Retina (tissue), 1 donor: Measurements from ENCODE around the gene NREP.

Source experiments
- DNase-seq: peaks from one replicate; pipeline ENCODE4 v3.0.0-alpha.2; 2016

The NREP gene

DNA sequence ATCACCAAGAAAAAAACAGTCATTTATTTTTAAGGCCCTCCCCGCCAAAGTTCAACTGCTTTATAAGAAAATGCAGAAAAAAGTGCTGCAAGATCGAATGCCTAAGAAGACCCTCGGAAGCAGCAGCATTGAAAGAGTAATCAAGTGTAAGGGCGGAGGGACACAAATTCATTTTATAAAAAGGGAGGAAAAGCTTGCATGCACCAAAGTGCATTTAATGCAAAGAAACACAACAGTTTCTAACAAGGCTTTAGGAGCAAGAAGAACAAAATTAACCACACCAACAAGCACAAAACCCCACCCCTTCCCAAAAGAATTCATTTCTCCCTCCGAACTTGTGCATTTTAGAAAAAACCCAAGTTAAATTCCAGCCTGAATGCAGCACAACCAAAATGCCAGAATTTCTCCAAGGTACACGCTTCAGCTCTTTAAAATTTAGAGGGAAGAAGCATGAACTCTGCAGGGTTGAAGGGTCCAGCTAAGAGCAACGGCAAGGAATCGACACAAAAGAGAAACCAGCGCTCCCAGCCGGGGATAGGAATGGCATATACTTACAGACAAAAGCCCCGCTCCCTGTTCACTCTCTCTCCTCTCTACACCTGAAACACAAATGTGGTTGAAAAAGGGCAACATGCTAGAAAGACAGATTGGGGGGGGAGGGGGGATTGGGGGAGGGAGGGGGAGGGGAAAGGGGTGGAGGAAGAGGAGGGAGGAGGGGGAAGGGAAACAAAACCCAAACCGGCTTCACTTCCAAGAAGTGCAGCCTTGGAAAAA, at the start of gene NREP:
TSS of gene NREP (minus strand) at position 614 of the 774 bp plus-strand sequence. CDS start 1,422 bp downstream, outside the sequence.
- peak; percentile 75 for DNase-seq

- DNase-seq: no peak
Observed at GRCh38 chr5:111806753-111807152, 49.8 kb upstream of the NREP start.

DNA sequence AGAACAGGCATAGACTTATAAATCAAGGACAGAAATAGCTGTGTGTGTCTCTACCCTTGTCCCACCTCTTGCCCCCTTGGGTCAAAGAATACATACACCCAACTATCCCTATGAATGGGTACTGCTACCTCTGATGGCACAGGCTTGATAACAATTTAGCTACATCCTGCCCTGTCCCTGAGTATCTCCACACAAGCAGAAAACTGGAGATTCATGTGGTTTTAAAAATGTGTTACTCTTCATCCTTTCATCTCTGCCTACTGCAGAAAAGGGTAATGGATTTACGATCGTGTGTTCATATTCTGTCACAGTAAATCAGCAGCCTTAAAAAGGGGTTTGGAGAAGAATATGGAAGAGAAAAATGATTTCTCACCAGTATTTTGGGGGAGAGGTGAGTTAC, 49.2 kb upstream of the NREP start:
- DNase-seq: no peak

GRCh38 chr5:111805071-111805470, 48.1 kb upstream of the NREP start:
- DNase-seq: no peak

GRCh38 chr5:111800351-111800750, 43.4 kb upstream of the NREP start:
- DNase-seq: no peak

- no peak for DNase-seq
Observed at GRCh38 chr5:111795142-111795541, 38.1 kb upstream of the NREP start.

- no peak for DNase-seq
Observed at GRCh38 chr5:111792471-111793058, 35.6 kb upstream of the NREP start.

GRCh38 chr5:111790295-111790694, 33.3 kb upstream of the NREP start:
- DNase-seq: no peak

DNA sequence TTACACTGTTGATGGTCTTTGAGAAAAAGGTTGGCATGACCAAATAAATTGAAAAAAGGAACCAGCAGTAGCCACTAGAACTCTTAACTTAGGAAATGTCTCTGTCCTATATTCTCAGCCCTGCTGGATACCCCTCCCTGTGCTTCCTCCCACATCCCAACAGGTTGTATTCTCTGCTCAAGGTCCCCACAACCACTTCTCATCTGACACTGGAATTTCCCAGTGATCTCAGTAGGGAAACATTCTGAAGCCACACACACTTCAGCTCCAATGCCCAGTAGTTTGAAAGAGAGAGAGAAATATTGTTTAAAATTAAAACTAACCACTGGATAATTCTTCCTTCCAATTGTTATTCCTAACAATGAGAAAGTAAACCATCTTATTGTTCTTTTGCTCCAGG, 30.0 kb upstream of the NREP start:
- DNase-seq: no peak

GRCh38 chr5:111784491-111785181, 27.6 kb upstream of the NREP start:
- no peak for DNase-seq

GRCh38 chr5:111783537-111783936, 26.5 kb upstream of the NREP start:
- no peak for DNase-seq

- no peak for DNase-seq
Observed at GRCh38 chr5:111782216-111782615, 25.2 kb upstream of the NREP start.

DNA sequence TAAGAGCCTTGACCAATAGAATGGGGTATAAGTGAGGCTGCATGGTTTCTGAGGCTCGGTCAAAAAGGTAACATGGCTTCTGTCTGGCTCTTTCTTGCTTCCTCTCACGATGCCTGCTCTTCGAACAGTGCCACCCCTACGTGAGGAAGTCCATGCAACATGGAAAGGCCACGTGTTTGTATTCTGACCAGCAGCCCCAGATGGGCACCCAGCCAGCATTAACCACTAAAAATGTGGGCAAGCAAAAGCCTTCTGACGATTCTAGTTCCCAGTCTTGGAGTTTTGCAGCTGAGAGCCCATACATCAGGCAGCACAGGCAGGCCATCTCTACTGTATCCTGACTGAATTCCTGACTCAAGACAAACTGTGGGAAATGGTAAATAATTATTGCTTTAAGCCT, 24.2 kb upstream of the NREP start:
- no peak for DNase-seq

DNA sequence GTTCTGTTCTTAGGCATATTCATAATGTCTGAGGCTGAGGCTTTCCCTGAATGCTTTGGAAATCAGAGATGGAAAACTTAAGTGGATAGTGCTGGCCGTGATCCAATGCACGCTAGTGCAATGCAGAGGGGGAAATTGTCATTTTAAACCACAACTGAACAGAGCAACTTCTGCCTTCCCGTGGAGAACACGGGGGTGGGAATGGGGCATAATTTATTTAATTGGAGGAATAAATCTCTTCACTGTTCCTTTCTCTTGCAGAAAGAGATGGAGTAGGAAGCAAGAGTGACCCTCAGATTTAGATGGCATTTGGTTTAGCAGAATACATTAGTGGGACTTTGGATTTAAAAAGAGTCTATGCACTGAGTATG, 22.9 kb upstream of the NREP start:
- DNase-seq: no peak

- no peak for DNase-seq
Observed at GRCh38 chr5:111779260-111779921, 22.4 kb upstream of the NREP start.

DNA sequence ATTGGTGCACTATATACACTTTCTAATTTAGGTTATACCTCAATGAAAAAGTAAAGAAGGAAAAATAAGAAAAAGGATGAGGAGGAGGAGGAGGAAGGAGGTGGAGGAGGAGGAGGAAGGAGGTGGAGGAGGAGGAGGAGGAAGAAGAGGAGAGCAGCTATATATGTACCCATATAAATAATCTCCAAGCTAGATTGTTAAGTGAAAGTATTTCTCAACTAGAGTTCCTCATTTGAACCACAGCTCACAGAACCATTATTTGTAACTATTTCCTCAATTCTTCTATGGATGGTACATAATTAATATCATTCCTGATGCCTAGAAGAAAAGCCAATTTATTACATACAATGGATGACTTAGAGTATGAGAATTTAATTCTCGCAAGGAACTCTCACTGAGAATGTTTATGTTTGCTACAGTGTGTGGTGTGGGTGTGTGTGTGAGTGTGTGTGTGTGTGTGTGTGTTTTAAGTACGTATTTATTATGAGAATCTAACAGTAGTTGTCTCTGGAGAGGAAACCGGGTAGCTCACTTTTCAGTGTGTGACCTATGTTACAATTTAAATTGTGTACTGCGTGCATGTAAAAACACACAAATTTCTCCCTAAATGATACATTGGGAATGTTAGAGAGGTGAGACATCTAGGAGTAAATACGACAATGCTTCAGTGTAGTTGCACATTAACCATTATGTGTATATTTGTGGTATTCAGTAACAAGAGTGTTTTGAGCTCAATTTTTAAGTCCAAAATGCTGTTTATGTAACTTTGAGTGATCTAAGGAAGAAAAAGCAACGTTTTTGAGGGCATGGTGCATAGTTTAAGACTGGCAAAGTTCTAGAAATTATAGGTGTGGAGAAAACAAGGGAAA, 20.2 kb upstream of the NREP start:
- DNase-seq: no peak

DNA sequence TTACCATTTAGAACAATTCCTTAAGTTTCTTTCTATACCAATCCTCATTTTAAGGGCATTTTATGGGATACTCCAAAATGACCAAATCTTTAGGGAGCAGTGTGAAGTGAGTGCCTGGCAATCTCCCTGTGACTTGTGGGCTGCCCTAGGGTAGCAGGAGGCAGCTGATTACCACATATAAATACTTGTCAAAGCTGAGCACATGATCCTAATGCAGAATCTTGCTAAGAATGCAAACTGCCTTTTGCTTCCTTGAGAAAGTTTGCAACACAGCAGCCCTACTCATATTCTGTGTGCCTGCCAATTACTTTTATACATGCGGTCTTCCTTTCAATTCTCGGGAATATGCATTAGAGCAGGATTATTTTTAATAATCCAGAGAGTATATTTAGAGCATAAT, 18.2 kb upstream of the NREP start:
- DNase-seq: no peak

DNA sequence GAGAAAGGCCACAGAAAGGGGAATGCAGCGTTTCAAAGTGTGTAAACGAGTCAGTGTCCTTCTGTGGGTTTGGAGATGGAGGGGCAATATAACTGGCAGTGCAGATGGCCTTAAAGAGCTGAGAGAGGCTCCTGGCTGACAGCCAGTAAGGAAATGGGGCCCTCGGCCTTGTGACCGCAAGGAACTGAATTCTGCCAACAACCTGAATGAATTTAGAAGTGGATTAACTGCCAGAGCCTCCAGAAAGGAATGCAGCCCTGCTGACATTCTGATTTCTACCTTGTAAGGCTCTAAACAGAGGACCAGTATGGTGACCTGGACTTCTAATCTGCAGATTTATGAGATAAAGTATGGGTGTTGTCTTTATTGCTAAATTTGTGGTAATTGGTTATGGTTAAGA, 17.5 kb upstream of the NREP start:
- peak; percentile 9 for DNase-seq

GRCh38 chr5:111772456-111773122, 15.6 kb upstream of the NREP start:
- no peak for DNase-seq

DNA sequence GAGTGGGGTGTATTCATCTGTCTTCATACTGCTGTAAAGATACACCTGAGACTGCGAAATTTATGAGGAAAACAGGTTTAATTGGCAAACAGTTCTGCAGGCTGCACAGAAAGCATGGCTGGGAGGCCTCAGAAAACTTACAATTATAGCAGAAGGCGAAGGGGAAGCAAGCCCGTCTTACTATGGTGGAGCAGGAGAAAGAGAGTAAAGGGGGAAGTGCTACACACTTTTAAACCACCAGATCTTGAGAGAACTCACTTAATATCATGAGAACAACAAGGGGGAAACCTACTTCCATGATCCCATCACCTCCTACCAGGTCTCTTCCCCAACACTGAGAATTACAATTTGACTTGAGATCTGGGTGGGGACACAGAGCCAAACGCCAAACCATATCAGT, 12.5 kb upstream of the NREP start:
- no peak for DNase-seq

DNA sequence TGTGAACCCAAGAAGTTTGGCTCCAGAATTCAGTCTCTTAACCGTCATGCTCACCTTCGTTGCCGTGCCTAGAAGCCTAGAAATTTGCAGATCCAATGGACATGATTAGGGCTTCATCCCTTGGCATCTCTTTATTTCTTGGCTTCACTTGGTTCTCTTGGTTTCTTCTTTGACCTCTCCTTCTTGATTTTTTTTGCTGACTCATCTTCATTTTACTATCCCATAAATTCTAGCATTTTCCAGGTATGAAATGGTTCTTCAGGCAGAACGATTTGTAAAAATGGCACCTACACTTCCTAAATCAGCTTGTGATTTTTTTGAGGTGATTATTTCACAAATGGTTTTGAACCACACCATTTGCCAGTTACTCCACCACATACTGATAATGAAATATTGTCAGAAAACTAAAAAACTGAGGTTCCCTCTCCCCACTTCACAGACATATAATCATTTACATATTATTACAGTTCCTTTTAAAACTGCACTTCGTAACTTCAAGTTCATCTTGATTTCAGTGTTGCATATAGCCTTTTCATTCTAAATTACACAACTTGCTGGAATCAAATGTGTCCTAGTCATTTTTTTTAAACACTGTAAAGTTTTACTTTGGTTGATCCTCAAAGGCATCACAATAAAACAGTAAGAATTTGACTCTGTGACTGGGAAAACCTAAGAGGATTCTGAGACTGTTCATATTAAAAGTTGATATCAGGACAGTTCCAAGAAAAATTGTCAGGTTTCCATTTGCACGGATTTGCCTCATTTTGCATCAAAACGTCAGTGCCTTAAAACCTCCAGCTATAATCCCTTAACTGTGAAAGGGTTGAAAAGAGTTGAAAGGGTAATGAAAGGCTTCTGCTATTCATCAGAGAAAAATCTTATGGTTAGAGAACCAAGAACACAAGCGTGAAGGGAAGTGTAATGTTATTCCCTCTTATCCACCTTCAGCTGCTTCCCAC, 8.9 kb upstream of the NREP start:
- no peak for DNase-seq
